OCI-LY7 (cell line): ENCODE data around the gene TRERF1.

Experiments used
- CTCF ChIP-seq: fragments of 200-600 bp; sonication (generic); conservative IDR thresholded peaks from 2 replicates; pipeline ENCODE4 v1.5.1; 2014; ENCODE audit warnings: mild to moderate bottlenecking, antibody characterized with exemption, low read length, moderate library complexity, mixed read lengths
- EZH2phosphoT487 ChIP-seq: fragments of 200-600 bp; sonication (generic); IDR thresholded peaks from 2 replicates; pipeline ENCODE4 v1.6.1; 2018; ENCODE audit warnings: low read depth, borderline replicate concordance, mild to moderate bottlenecking, mixed run types, antibody characterized with exemption, low read length, moderate library complexity, mixed read lengths

- no peak for TF ChIP-seq CTCF
- TF ChIP-seq EZH2phosphoT487 = no peak
Measured at GRCh38 chr6:42400061-42400760, 51.5 kb downstream of the TRERF1 start.
